Suppressor macrophage (primary cell): Measurements from ENCODE around the gene RAPGEF5.

Experiments used
- DNase-seq, 4 experiments: peaks; one replicate each; pipeline ENCODE4 v3.0.0-alpha.2; 2020 to 2022

RAPGEF5 gene

GRCh38 chr7:22344655-22345054, 12.3 kb downstream of the RAPGEF5 start:
- DNase-seq: no peak

DNA sequence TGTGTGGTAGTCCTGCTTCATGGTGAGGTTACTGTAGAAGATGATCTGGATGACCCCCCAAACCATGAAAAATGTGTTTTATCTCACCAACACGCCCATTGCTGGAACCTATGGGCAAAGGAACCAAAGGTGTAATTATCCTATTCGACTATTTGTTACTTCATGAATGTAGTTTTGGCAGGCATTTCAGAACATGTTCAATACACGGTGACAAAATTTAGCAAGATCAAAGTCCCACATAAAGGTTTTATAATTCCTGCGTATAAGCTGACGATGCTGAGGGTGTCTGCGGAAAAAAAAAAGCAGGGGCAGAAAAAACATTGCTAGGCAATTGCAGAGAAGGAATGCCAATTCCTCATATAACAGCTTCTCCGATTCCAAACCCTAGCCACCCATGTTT, 13.3 kb downstream of the RAPGEF5 start:
- DNase-seq: no peak

GRCh38 chr7:22343071-22343470, 13.9 kb downstream of the RAPGEF5 start:
- DNase-seq: no peak

GRCh38 chr7:22339725-22340390, 17.1 kb downstream of the RAPGEF5 start:
- peak in 1 of 4 experiments; percentile 1 for DNase-seq

DNA sequence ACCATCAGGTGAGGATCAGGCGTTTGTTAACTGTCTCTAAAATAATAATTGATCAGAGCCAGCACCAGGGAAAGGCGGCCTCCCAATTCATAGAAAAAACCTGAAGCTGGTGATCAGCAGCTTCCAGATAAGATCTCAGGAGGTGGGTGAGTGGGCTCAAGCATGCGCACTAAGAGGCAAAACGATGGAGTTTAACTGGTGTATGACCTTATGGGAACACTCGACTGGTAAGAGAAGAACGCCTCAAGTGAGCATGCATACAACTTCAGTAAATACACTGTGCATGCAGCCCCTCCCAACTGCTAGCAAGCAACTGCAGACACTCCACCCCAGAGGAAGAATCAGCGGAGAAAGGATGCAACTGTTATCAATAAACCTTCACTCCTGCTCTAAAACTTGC, 18.1 kb downstream of the RAPGEF5 start:
- DNase-seq: no peak

- no peak for DNase-seq
Measured at GRCh38 chr7:22338411-22338810, 18.5 kb downstream of the RAPGEF5 start.

DNA sequence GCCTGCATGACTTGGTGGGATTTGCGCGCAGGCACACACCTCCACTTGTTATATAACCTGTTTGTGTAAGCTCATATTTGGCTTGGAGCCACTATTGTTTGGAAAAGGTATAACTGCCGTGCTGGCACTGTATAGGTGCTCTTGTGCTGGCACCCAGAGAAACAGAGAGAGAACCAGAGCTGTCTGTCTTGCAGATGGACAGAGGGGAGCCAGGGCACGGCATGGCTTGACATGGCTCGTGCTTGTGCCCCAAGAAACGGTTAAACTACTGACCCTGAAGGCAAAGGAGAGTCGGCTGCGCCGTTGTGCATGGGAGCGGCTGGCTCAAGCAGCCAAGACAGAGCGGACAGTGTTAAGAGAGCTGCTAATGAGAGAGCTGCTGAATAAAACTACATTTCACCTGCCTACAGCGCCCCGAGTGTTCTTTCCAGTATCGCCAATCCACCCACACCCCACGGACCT, 23.2 kb downstream of the RAPGEF5 start:
- no peak for DNase-seq

GRCh38 chr7:22332461-22332870, 24.5 kb downstream of the RAPGEF5 start:
- DNase-seq: no peak

DNA sequence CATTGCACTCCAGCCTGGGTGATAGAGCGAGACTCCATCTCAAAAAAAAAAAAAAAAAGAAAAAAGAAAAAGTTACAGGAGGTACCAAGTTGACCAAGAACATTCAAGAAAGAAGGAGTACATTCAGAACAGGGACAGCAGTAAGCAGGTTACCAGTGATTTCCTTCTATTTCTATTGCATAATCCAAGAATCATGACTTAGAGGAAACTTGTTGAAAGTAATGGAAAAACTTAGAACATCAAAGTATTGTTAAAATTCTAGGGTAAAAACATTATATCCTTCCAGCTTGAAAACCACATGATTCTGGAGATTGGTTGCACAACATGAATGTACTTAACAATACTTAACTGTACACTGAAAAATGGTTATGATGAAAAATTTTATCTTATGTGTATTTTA, 25.2 kb downstream of the RAPGEF5 start:
- DNase-seq: no peak

GRCh38 chr7:22330903-22331302, 26.1 kb downstream of the RAPGEF5 start:
- DNase-seq: no peak

- no peak for DNase-seq
Measured at GRCh38 chr7:22329816-22330524, 27.0 kb downstream of the RAPGEF5 start.

DNA sequence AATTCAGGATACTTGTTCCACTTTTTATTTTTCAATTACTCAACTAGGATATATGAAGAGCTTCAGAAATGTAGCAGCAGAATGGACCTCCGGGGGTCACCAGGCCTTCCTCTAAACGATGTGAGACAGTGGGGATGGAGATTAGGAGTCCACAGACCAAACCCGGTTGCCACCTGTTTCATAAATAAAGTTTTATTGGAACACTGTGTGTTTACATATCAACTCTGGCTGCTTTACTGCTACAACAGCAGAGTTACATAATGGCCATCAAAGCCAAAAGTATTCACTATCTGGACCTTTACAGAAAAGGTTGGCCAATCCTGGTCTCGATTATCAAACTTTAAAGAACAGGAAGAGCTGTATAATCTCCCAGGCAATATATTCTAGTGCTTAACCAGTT, 30.8 kb downstream of the RAPGEF5 start:
- no peak for DNase-seq

- no peak for DNase-seq
Measured at GRCh38 chr7:22325671-22326070, 31.3 kb downstream of the RAPGEF5 start.

- DNase-seq: no peak
Measured at GRCh38 chr7:22323714-22324113, 33.2 kb downstream of the RAPGEF5 start.

- DNase-seq: no peak
Measured at GRCh38 chr7:22320416-22320815, 36.5 kb downstream of the RAPGEF5 start.

DNA sequence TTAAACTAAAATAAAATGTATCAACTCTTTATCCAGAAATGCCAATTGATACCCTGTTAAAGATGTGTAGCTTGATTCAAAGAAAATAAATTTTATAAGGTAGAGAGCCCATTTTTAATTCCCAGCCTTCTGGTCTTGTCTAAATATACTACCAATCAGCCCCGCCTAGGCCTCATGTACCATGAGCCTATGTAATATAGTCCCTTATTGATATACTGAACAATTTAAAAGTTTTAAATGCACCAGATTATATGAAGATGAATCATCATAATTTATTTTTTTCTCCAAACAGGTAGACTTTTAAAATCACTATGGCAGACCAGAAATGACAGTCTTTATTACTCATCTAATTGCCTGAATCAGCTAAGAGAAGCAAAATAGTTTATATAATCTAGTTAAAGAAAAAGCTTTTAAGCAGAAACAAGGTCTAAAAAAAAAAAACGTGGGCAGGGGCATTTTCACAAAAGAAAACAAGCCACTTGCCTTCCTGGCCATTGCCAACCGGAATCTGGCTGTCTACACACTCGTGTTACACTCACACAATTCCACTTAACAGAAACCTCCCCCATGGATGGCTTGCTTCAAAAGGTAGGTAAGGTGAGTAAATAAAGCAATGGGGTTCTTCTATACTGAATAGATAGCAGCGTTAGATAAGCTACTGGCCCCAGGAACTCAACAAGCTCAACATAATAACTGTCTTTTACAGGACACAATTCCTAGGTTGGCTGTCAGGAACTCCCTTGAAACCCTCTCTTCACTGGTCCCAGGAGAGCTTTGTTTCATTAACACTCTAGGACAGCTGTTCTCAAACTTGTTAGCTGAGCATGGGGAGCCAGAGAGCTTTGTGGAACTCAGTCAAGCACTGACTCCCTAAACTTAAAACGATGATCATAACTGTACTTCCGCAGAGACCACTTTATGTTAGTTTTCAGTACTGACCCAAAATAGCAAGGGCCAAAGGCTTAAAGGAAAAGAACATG, 37.2 kb downstream of the RAPGEF5 start:
- no peak for DNase-seq

DNA sequence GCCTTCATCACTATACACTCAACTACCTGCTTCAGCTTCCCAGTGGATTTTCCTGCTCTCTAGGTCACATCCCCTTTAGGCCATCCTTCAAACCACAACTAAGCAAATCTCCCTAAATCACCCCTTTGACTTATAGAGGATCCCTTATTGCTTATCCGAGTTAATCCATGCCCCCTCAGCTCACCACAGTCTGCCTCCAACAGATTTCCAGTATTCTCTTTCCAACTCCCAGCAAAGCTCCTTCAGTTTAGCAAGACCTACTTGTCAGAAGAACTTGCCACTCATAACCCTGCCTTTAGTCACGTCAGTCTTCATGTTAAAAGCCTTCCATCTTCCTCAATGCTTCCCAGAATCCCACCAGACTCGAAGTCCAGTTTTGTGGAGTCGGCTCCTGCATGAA, 38.6 kb downstream of the RAPGEF5 start:
- no peak for DNase-seq

DNA sequence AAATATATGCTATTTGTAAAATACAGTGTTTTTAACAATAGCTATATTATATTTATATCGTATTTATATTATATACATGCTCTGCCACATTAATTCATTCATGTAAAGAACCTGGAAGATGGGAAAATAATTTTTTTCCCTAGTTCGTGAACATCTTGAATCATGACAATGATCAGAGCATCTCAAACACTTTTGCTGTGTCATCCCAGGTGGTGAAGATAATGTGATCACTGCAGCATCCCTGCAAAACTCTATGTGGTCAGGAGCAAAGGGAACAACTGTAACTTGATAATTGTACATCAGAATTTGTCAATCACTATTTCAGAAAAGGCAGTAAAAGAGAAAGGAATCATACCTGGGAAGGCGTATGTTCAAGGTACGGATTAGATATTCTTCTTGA, 39.3 kb downstream of the RAPGEF5 start:
- no peak for DNase-seq

DNA sequence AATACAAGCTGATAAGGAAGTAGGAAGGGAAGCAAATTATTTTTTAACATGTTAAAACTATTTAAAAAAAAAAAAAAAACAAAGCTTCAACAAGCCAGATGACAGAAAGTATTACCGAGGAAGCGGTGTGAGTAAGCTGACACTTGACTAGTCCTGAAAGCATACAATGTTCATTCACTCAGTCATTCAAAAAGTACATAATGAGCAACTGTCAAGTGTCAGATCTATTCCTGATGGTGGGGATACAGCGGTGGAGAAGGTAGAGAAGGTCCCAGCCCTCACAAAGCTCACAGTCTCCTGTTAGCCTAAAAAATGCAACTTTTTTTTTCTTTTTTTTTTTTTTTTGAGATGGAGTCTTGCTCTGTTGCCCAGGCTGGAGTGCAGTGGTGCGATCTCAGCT, 40.0 kb downstream of the RAPGEF5 start:
- DNase-seq: no peak

DNA sequence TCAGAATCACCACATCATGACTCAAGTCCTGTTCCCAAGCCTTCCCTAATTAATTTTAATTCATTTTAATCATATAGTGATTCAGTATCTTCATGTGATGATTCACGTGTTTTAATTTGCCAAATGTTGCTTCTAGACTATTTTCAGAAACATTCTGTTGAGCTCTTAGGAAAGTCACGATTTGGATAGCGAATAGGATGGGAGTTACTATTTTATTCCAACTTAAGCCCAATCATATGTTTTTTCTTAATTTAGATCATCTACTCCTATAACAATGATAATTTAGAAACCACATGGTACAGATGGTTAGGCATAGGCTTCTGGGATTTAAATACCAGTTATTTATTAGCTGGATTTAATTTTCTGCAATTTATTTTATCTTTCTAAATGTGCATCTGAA, 49.1 kb downstream of the RAPGEF5 start:
- no peak for DNase-seq

DNA sequence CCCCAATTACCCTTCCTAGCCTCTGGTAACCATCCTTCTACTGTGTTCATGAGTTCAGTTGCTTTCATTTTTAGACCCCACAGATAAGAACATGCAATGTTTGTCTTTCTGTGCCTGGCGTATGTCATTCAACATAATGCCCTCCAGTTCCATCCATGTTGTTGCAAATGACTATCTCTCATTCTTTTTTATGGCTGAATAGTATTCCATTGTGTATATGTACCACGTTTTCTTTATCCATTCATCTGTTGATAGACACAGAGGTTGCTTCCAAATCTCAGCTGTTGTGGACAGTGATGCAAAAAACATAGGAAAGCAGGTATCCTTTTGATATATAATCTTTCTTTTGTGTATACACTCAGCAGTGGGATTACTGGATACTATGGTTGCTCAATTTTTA, 51.2 kb downstream of the RAPGEF5 start:
- no peak for DNase-seq

DNA sequence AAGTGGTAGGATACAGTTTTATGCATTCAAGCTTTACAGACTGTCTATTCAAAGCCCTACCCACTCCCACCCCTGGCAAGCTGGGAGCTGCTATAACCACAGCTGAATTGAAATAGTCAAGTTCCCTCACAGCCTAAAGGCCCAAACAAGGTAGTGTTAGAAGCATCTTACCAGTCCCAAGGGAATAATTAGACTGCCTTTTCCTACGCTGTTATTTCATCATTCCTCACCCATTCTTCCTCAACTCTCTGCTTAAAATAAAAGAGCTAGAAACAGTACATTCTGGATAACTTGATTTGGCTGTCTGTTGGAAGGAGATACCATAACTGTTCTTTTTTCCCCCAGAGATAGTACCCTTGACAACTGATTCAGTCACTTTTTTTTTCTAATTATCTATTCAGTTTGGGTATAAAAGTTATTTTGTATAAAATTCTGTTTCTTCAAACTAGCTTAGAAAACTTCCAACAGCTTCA, 54.0 kb downstream of the RAPGEF5 start:
- no peak for DNase-seq

DNA sequence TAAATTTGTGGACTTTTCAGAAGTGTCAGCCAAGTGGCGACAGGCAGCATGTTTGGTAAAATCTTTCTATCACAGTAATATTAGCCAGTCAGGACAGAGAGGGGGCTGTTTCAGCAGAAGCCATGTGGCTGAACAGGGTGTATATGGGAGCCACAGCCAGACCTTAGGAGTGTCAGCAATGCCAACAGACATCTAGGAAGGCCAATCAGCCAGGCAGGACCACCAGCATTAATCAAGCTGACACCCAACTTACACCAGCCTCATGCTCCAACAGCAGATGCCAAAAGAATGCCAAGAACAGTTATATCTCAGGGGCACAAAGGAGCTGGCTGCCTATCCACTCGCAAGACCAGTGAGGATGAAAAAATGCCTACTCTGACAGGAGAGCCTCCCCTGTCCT, 54.8 kb downstream of the RAPGEF5 start:
- DNase-seq: no peak
